Measurements from ENCODE around the gene NFE2L3. TPM values are rescaled to one million over a fixed set of nuclear protein-coding genes. Genes with fewer than 3 reads are reported as not detected.

The NFE2L3 gene
- total and polyA plus RNA-seq, 2 of the 8 experiments (the other 6 are each of a cell fraction or from before 2014, with no cell fraction given), result 64.9 to 76.5 TPM

- peak within 1 kb of the TSS; percentile 99 for H3K18ac ChIP-seq (ENCODE audit: extremely low read depth, low read length)
- peak within 1 kb of the TSS; percentile 99 for H2AK5ac ChIP-seq (ENCODE audit: low read depth, low read length)
- H3K27ac ChIP-seq (ENCODE audit: low read depth, low read length), result peak within 1 kb of the TSS; percentile 99
- H4K91ac ChIP-seq (replicated peaks; ENCODE audit: insufficient read length, low read length), result peak within 1 kb of the TSS; percentile 97
- no peak within 1 kb of the TSS for H2AFZ ChIP-seq (ENCODE audit: low read length)
- H3K14ac ChIP-seq (ENCODE audit: insufficient read length), result peak within 1 kb of the TSS; percentile 84
- DNase-seq (ENCODE audit: low read depth in 1 of 2, low spot score in 2 of 2) (peak; percentile 97 to 98), FAIRE-seq (peak; percentile 42)
- H3K79me2 ChIP-seq (ENCODE audit: control insufficient read depth in 1 of 2, insufficient read depth in 2 of 2, low read length in 2 of 2), result peaks cover 63 to 89% of the 10 kb centered on the region in 2 experiments
- peak within 1 kb of the TSS; percentile 100 for H4K8ac ChIP-seq (ENCODE audit: extremely low read depth, insufficient read depth, low read length)
- H3K4me1 ChIP-seq (replicated peaks in 1 of 4; ENCODE audit: control insufficient read depth in 3 of 4, insufficient read depth in 4 of 4, low read length in 3 of 4), result peaks cover 0 to 9% (median 3%) of the 10 kb centered on the region in 4 experiments; a peak in 3 of 7 replicates
- H2BK20ac ChIP-seq (ENCODE audit: low read length), result no peak within 1 kb of the TSS
- no peak within 1 kb of the TSS for H3K23ac ChIP-seq (ENCODE audit: insufficient read length)
- H3K79me1 ChIP-seq (ENCODE audit: low read depth, low read length), result no peaks in the 10 kb centered on the region
- H3K23me2 ChIP-seq (ENCODE audit: low read depth, low read length), result peaks cover 3% of the 10 kb centered on the region; the same call in 1 of the 2 replicates
- WGBS, 2 experiments (ENCODE audit: extremely low coverage in 1 of 2, insufficient coverage in 1 of 2, insufficient read length in 1 of 2, insufficient replicate concordance in 2 of 2, low coverage in 1 of 2, low lambda C conversion rate in 2 of 2, missing lambda C conversion rate in 1 of 2), result 1% methylated on average over 68 of the region's 71 CpGs; no CpG with 5 or more reads in 1 of the 2 experiments
- peak within 1 kb of the TSS; percentile 47; the same call in 1 of the 2 replicates for H2BK15ac ChIP-seq (ENCODE audit: low read length)
- ChIA-PET POLR2A (ENCODE audit: partially characterized antibody) (interaction anchor here (0.6 to 13.1 kb wide), 70 partner anchors 12 to 839 kb away, joined by 3 to 578 read pairs (median 4); partner anchors contain the start of genes NFE2L3 and SNX10), CTCF (ENCODE audit: partially characterized antibody) (interaction anchor here (0.7 to 1.1 kb wide), 4 partner anchors 9 to 241 kb away, joined by 3 read pairs; no protein-coding TSS in a partner anchor)
- peak within 1 kb of the TSS; percentile 99 for H3K56ac ChIP-seq (replicated peaks; ENCODE audit: insufficient read length, low read depth, low read length)
- no peaks in the 10 kb centered on the region for H3K27me3 ChIP-seq (replicated peaks in 1 of 4; ENCODE audit: control insufficient read depth in 3 of 4, extremely low read depth in 1 of 4, insufficient read depth in 3 of 4, low read length in 3 of 4)
- peak within 1 kb of the TSS; percentile 94 for H4K5ac ChIP-seq (ENCODE audit: insufficient read length, low read depth, low read length)
- peak within 1 kb of the TSS; percentile 85; the same call in 1 of the 2 replicates for H2BK12ac ChIP-seq (ENCODE audit: low read depth, low read length)
- H3K4me3 ChIP-seq (ENCODE audit: extremely low read depth in 1 of 4, insufficient read depth in 2 of 4, low read depth in 3 of 4, low read length in 4 of 4), result peak within 1 kb of the TSS; percentile 98 to 99 (median 98)
- no peaks in the 10 kb centered on the region for H3K9me3 ChIP-seq (ENCODE audit: insufficient read depth in 2 of 2, low read depth in 1 of 2, low read length in 1 of 2)
- H3K4me2 ChIP-seq (ENCODE audit: insufficient read depth in 1 of 2, low read depth in 2 of 2, low read length in 2 of 2), result peak within 1 kb of the TSS; percentile 72 to 90
- peak within 1 kb of the TSS; percentile 99 to 100 (median 100) for H3K9ac ChIP-seq (replicated peaks in 1 of 4; ENCODE audit: extremely low read depth in 1 of 4, low read depth in 3 of 4, low read length in 3 of 4)
- peak within 1 kb of the TSS; percentile 100 for H2BK5ac ChIP-seq (ENCODE audit: low read depth, low read length)
- peak within 1 kb of the TSS; percentile 96 for H3K4ac ChIP-seq (replicated peaks; ENCODE audit: insufficient read length, low read depth, low read length)
- peaks cover 25 to 47% of the 10 kb centered on the region in 2 experiments for H4K20me1 ChIP-seq (replicated peaks in 1 of 2; ENCODE audit: control insufficient read depth in 1 of 2, insufficient read depth in 2 of 2, low read length in 2 of 2)
- H2BK120ac ChIP-seq (replicated peaks; ENCODE audit: low read depth, low read length), result peak within 1 kb of the TSS; percentile 92
- peaks cover 16 to 56% (median 33%) of the 10 kb centered on the region in 4 experiments for H3K36me3 ChIP-seq (ENCODE audit: control insufficient read depth in 2 of 4, insufficient read depth in 4 of 4, low read length in 3 of 4)
- TF ChIP-seq JUND (IDR thresholded peaks at IDR 0.05; ENCODE audit: low read length) (0 out of 2 replicates have a peak, but pooled peaks have one; percentile 5), HDAC6 (IDR thresholded peaks at IDR 0.05; ENCODE audit: low read depth, low read length) (no peak), EP300 (IDR thresholded peaks at IDR 0.05; ENCODE audit: borderline replicate concordance in 1 of 2, low read depth in 2 of 2, low read length in 2 of 2) (no peak), GABPA (IDR thresholded peaks at IDR 0.05; ENCODE audit: borderline replicate concordance, insufficient read depth, low read length) (no peak), EZH2 (IDR thresholded peaks at IDR 0.05; ENCODE audit: low read depth, low read length, severe bottlenecking) (no peak), KDM5A (IDR thresholded peaks at IDR 0.05; ENCODE audit: low read length) (no peak), CEBPB (IDR thresholded peaks at IDR 0.05; ENCODE audit: low read depth, low read length) (no peak), NANOG (IDR thresholded peaks at IDR 0.05; ENCODE audit: insufficient read depth, low read depth, low read length, poor library complexity, severe bottlenecking) (no peak), POLR2AphosphoS5 (IDR thresholded peaks at IDR 0.05; ENCODE audit: low read depth, low read length) (peak; percentile 98), MAX (IDR thresholded peaks at IDR 0.05) (no peak)
Observed at GRCh38 chr7:26200444-26201246, 48.6 kb downstream of the NFE2L3 start, which contains the start of gene HNRNPA2B1. Gene HNRNPA2B1 (minus strand): TSS chr7:26200746. CDS start chr7:26200577, 169 bp downstream.
